ENCODE measurements around the gene CAMTA1.

DNA sequence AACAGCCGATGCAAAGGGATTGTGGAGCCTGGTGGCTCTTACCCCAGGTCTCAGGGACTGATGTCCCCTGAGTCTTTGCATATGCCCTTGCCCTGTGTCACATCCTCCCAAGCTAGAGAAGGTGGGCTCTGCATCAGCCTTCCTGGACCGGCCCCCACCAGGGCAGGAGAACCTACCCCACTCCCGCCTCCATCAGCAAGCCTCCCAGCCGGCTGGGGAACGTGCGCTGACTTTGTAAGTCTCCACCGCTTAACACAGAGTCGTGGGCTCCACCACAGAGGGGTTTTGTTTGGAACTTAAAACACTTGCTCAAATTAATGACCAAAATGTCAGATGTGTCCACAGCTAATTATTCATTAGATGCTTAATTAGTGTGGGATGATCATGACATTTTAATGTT is 730.6 kb downstream of the CAMTA1 start:
- no peak for TF ChIP-seq EZH2 (IDR thresholded peaks at IDR 0.05; ENCODE audit: low read length)
- TF ChIP-seq, protein P1, sequence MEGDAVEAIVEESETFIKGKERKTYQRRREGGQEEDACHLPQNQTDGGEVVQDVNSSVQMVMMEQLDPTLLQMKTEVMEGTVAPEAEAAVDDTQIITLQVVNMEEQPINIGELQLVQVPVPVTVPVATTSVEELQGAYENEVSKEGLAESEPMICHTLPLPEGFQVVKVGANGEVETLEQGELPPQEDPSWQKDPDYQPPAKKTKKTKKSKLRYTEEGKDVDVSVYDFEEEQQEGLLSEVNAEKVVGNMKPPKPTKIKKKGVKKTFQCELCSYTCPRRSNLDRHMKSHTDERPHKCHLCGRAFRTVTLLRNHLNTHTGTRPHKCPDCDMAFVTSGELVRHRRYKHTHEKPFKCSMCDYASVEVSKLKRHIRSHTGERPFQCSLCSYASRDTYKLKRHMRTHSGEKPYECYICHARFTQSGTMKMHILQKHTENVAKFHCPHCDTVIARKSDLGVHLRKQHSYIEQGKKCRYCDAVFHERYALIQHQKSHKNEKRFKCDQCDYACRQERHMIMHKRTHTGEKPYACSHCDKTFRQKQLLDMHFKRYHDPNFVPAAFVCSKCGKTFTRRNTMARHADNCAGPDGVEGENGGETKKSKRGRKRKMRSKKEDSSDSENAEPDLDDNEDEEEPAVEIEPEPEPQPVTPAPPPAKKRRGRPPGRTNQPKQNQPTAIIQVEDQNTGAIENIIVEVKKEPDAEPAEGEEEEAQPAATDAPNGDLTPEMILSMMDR (optimal IDR thresholded peaks at IDR 0.05 in 1 of 3, IDR thresholded peaks at IDR 0.05 in 1 of 3, conservative IDR thresholded peaks at IDR 0.05 in 1 of 3; ENCODE audit: extremely low read depth in 1 of 3, insufficient read depth in 2 of 3, low read length in 3 of 3) = no peak

Measured in keratinocyte (primary cell).